Muscle layer of colon (tissue), 2 donors: ENCODE data around the gene MBNL1.
A peak's percentile ranks its signal among the peaks of the same experiment; 100 is the strongest.

Source experiments
- H3K27ac ChIP-seq: one replicate; pipeline ENCODE4 v1.7.0; 2013; ENCODE audit warnings: low read depth, mild to moderate bottlenecking, low read length, moderate library complexity
- H3K27me3 ChIP-seq, 2 donors: one replicate each; pipeline ENCODE4 v1.7.0; 2013; ENCODE audit warnings: low read length in 2 of 2, mild to moderate bottlenecking in 2 of 2; ENCODE audit not compliant: insufficient read depth in 2 of 2, control insufficient read depth in 1 of 2
- H3K36me3 ChIP-seq: one replicate; pipeline ENCODE4 v1.7.0; 2013; ENCODE audit warnings: mild to moderate bottlenecking, low read length; ENCODE audit not compliant: insufficient read depth
- H3K4me1 ChIP-seq: one replicate; pipeline ENCODE4 v1.7.0; 2013; ENCODE audit warnings: mild to moderate bottlenecking, low read length; ENCODE audit not compliant: insufficient read depth
- H3K4me3 ChIP-seq, 2 donors: one replicate each; pipeline ENCODE4 v1.7.0; 2013; ENCODE audit warnings: low read length in 2 of 2, low read depth in 1 of 2, mild to moderate bottlenecking in 1 of 2, moderate library complexity in 1 of 2
- H3K9ac ChIP-seq: one replicate; pipeline ENCODE4 v1.7.0; 2013; ENCODE audit warnings: low read length
- H3K9me3 ChIP-seq: one replicate; pipeline ENCODE4 v1.7.0; 2013; ENCODE audit warnings: mild to moderate bottlenecking, low read length
- donor health status: abdominal sarcoma.
- donor health status: Adenocarcinoma of cecum.

Gene MBNL1

DNA sequence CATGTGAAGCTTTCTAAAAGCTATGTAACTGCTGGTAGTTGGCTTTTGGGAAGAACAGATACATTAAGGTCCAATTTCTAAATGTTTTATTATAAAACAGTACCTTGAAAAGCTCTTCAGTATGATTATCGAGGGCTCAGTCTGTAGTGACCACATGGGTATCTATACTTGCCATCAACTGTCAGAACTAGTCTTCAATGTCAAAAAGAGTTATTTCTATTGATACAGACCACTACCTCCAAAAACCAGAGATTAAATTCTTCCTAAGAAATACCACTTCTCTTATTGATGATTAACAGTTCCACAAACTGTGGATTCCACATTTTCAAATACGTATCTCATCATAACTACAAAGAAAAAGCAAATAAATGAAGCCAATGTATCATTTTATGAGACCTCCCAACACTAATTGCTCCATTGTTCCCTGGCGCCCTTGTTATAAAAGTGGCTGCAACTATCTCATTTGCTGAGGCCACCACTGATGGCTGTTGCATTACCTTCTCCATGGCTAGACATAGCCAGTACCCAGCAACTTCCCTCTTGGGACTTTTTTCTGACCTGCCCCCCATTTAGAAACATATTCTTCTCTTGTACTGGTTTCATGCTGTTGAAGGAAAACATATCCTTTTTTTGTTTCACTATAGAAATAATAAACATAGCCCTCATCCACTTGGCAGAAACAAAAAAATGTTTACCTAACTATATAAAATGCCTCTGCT is 33.9 kb upstream of the MBNL1 start:
- Histone ChIP-seq H3K27ac (no peak overlapping the region), H3K9me3 (no peaks in the 10 kb centered on the region), H3K9ac (no peak overlapping the region), H3K36me3 (no peaks in the 10 kb centered on the region), H3K27me3 (no peaks in the 10 kb centered on the region), H3K4me1 (no peaks in the 10 kb centered on the region), H3K4me3 (no peak overlapping the region)

DNA sequence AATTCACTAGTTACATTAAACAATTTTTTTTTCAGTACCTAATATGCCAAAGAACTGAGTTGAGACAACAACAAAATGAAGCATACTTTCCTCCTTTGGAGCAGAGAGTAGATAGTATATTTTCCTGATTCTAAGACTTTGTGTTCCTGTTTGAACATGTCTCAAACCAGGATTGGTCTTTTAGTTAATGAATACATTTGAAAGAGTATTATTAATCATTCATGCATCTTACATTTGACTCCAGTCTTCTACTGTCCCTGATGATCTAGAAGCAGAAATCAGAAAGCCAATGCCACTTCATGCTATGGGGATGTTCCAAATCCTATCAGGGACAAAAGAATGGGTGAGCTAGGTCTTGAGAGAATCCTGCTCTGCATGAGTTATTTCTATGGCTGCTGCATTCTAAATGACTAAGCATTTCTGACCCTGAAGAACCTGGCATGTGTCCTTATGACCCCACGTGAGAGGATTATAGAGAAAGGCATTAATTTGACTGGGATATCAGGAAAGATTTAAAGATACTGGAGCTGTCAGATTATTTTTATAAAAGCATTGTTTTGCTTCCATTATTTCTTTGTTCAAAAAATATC is 32.9 kb upstream of the MBNL1 start:
- Histone ChIP-seq H3K27me3 (no peaks in the 10 kb centered on the region), H3K36me3 (no peaks in the 10 kb centered on the region), H3K4me3 (no peak overlapping the region), H3K4me1 (no peaks in the 10 kb centered on the region), H3K27ac (no peak overlapping the region), H3K9ac (no peak overlapping the region), H3K9me3 (no peaks in the 10 kb centered on the region)

DNA sequence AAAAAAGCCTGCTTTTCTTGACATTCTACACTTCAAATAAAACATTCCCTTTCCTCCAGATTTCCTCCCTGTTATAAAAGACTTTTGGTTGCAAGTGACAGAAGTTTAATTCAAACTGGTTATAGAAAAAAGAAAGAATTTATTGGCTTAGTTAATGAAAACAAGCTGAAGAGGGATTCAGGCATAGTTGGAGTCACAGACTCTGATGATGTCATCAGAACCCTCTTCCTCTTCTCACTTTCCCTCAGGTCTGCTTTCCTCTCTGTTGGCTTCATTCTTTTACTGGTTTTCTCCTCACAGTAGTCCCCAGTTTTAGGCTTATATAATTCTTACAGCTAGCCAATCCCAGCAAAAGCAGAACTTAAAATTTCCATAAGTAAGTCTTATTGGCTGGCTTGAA is 32.0 kb upstream of the MBNL1 start:
- no peak overlapping the region for H3K4me3 ChIP-seq
- H3K4me1 ChIP-seq: no peaks in the 10 kb centered on the region
- H3K27me3 ChIP-seq: no peaks in the 10 kb centered on the region
- no peak overlapping the region for H3K9ac ChIP-seq
- no peak overlapping the region for H3K27ac ChIP-seq
- no peaks in the 10 kb centered on the region for H3K36me3 ChIP-seq
- no peaks in the 10 kb centered on the region for H3K9me3 ChIP-seq

DNA sequence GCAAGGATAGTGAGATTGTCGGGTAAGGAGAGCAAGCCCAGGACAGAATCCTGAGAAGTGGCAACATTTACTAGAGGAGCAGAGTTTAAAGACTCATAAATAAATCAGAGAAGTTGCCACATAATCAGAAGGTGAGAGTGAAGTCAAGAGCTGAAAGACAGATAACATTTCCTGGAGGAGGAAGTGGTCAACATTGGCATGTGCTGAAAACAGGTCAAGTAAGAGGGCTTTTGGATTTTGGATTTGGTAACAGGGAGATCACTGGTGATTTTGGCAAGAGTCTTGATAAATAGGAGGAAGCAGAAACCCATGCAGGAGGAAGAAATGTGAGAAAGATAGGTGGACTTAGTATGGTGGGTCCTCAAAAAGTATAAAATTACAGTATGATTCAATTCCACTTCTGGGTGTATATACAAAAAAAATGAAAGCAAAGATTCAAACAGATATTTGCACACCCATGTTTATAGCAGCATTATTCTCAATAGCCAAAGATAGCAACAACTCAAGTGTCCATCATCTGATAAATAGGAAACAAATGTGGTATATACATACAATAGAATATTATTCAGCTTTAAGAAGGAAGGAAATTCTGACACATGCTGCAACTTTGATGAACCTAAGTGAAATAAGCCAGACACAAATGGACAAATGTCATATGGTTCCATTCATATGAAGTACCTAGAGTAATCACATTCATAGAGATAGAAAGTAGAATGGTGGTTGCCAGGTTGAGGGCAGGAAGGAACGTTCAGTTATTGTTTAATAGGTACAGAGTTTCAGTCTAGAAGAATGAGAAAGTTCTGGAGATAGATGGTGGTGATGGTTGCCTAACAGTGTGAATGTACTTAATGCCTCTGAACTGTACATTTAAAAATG is 27.3 kb upstream of the MBNL1 start:
- Histone ChIP-seq H3K27me3 (no peaks in the 10 kb centered on the region), H3K9ac (no peak overlapping the region), H3K4me1 (peaks cover 11% of the 10 kb centered on the region), H3K36me3 (no peaks in the 10 kb centered on the region), H3K27ac (no peak overlapping the region), H3K4me3 (no peak overlapping the region), H3K9me3 (peaks cover 3% of the 10 kb centered on the region)

DNA sequence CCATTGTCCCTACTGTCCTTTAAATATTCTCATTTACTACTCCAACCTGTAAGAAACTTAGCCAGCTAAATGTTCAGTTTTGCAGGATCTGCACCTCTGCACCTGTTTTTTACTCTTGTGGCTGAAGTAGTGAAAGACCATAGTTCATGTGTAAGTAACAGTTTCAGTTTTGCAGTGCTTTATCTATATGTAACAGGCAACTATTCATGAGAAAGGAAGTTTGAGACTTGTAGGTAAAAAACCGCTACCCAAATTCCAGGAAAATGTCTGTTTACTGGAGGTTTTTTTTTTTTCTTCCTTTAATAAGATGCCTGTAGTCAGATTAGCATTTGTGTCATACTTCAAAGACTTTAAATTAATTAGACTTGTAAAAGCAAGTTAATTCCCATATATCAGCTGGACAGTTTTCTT is 25.4 kb upstream of the MBNL1 start:
- Histone ChIP-seq H3K9me3 (peaks cover 3% of the 10 kb centered on the region), H3K4me3 (no peak overlapping the region), H3K4me1 (peaks cover 11% of the 10 kb centered on the region), H3K27ac (peak overlapping the region; percentile 48), H3K9ac (no peak overlapping the region), H3K36me3 (no peaks in the 10 kb centered on the region), H3K27me3 (no peaks in the 10 kb centered on the region)

DNA sequence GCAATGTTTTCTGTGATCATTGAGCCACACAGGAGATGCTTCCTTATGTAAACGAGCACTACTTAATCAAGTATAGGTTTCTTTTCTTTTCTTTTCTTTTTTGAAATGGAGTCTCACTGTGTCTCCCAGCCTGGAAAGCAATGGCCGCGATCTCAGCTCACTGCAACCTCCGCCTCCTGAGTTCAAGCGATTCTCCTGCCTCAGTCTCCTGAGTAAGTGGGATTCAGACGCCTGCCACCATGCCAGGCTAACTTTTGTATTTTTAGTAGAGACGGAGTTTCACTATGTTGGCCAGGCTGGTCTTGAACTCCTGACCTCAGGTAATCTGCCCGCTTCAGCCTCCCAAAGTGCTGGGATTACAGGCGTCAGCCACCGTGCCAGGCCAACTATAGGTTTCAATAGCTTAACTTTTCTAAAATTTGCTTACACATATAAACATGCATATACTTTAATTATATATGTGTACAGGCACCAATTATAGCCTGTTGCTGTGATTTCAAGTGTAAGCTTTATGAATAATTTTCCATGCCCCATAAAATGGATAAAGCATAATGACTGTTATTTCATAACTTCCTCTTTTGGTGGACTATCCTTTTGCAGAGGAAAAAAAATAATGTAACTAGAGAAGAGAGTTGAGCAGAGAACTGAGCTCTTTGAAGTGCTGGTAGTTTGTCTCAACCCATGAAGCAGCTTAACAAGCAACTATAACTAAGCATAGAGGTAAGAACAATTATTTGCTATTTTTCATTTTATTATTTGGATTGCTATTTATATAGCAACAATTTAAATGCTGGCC is 24.8 kb upstream of the MBNL1 start:
- peaks cover 3% of the 10 kb centered on the region for H3K9me3 ChIP-seq
- peak overlapping the region in 1 of 2 donors; percentile 11 for H3K4me3 ChIP-seq
- H3K27ac ChIP-seq: peak overlapping the region; percentile 48
- H3K36me3 ChIP-seq: no peaks in the 10 kb centered on the region
- H3K27me3 ChIP-seq: no peaks in the 10 kb centered on the region
- H3K9ac ChIP-seq: no peak overlapping the region
- peaks cover 11% of the 10 kb centered on the region for H3K4me1 ChIP-seq

DNA sequence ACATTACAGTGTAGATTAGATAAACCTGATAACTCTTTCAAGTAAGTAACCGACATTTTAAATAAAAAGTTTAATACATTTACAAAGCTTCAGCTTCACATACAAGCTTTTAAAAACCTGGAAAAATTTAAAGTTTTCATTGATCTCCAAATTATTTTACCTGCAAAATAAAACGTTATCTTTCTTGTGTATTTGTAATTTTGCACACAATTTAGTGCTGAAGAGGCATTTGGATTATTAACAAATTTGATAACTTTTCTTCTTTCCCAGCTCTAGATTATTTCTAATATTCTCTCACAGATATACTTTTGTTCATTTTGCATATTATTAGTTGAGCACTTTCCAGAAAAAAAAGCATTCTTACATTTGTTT is 24.2 kb upstream of the MBNL1 start:
- Histone ChIP-seq H3K9me3 (peaks cover 3% of the 10 kb centered on the region), H3K4me1 (peaks cover 11% of the 10 kb centered on the region), H3K27me3 (no peaks in the 10 kb centered on the region), H3K9ac (no peak overlapping the region), H3K4me3 (peak overlapping the region in 1 of 2 donors; percentile 11), H3K36me3 (no peaks in the 10 kb centered on the region), H3K27ac (no peak overlapping the region)

DNA sequence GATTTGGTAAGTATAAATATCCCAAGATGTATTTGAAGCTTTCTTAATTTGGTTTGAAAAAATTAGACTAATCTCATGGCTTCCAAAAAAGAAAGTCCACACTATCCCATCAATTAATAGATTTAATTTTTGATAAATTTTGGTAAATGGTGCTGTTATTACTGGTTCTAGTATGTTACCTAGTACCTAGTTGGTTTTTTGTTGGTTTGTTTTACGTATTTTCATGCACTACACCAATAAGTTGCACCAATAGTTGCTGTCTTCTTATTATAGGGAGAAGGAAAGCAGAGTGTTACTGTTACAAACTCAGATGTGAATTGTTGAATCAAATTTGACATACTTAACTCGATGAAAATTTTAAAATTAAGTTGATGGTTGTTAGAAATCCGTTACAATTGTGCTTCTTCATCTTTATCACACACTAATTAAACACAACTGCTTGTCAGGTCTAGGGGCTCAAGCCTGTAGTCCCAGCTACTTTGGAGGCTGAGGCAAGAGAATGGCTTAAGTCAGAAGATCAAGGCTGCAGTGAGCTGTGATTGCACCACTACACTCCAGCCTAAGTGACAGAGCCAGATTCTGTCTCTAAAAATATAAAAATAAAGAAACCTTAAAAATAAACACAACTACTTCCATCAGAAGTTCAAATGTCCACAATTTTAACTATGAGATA is 23.1 kb upstream of the MBNL1 start:
- Histone ChIP-seq H3K9ac (no peak overlapping the region), H3K27ac (no peak overlapping the region), H3K36me3 (no peaks in the 10 kb centered on the region), H3K27me3 (no peaks in the 10 kb centered on the region), H3K4me1 (peaks cover 11% of the 10 kb centered on the region), H3K4me3 (no peak overlapping the region), H3K9me3 (peaks cover 3% of the 10 kb centered on the region)

DNA sequence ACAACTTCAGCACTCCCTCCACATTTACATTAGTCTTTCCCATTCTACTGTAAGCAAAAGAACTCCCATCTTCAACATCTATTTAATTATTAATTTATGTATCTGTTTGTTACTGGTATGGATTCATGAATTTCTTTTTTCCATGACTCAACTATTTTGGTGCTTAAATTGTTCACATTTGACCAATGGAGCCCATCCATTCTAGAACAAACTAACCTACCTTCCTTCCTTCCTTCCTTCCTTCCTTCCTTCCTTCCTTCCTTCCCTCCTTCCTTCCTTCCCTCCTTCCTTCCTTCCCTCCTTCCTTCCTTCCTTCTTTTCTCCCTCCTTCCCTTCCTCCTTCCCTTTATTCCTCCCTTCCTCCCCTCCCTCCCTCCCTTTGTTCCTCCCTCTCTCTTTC is 16.8 kb upstream of the MBNL1 start:
- Histone ChIP-seq H3K4me1 (peaks cover 3% of the 10 kb centered on the region), H3K9me3 (no peaks in the 10 kb centered on the region), H3K27me3 (no peaks in the 10 kb centered on the region), H3K4me3 (no peak overlapping the region), H3K36me3 (no peaks in the 10 kb centered on the region), H3K9ac (no peak overlapping the region), H3K27ac (no peak overlapping the region)

DNA sequence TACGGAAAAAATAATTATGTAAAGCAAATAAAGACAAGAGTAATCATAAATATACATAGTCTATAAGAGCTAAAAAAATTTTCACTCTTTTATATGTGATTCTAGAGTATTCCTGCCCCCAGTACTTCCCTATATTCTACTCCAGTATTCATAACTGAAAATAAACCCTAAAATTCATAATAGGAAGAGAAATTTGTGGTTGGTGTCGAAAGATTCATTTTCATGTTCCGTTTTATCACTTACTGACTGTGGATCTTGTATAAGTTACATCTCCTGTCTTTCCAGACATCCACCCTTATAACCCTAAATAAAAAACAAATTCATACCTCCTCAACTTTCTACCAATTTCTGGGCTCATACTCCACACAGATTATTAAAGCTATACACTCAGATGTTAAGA is 16.0 kb upstream of the MBNL1 start:
- Histone ChIP-seq H3K4me3 (no peak overlapping the region), H3K4me1 (peaks cover 8% of the 10 kb centered on the region), H3K27me3 (no peaks in the 10 kb centered on the region), H3K27ac (no peak overlapping the region), H3K9ac (no peak overlapping the region), H3K36me3 (no peaks in the 10 kb centered on the region), H3K9me3 (no peaks in the 10 kb centered on the region)

DNA sequence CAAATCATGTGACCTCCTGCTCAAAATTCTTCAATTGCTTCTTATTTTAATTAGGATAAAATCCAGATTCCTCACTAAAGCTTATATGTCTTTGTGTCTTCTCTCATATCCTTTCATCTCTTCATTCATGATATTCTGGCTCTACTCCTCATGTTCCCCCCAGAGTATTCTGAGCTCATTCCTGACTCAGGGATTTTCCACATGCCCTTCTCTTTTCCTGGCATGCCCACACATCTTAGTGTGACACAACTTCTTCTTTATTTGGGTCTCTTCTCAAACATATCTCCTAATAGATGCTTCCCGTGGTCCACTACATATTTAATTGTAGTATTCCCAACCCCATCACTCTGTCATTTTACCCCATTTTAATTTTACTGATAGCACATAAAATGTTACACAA is 15.2 kb upstream of the MBNL1 start:
- H3K27ac ChIP-seq: no peak overlapping the region
- H3K9ac ChIP-seq: no peak overlapping the region
- no peak overlapping the region for H3K4me3 ChIP-seq
- no peaks in the 10 kb centered on the region for H3K27me3 ChIP-seq
- peaks cover 13% of the 10 kb centered on the region for H3K4me1 ChIP-seq
- no peaks in the 10 kb centered on the region for H3K36me3 ChIP-seq
- no peaks in the 10 kb centered on the region for H3K9me3 ChIP-seq
